ENCODE data around the gene CFAP57. TPM values are rescaled to one million over a fixed set of nuclear protein-coding genes. Genes with fewer than 3 reads are reported as not detected.

The CFAP57 gene
- total RNA-seq, 1 experiment from 2014 or later = 1.7 TPM

DNA sequence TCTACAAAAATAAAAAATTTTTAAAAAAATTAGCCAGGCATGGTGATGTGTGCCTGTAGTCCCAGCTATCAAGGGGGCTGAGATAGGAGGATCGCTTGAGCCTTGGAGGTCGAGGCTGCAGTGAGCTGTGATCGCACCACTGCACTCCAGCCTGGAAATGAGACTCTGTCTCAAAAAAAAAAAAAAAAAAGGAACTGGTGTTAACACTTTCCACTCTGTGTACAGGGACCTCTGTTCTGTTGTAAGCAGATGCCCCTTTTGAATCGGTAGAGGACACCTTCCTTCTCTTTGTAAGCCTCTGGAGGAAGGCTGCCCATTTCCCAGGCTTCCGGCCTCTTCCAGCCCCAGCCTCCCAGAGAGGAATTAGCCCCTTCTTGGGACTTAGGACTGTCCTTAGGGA lies 120.5 kb downstream of the CFAP57 start:
- Histone ChIP-seq H3K79me2 (ENCODE audit: low read depth) (no peaks in the 10 kb centered on the region), H3K4me3 (no peak overlapping the region), H2AFZ (no peak overlapping the region), H3K27me3 (ENCODE audit: insufficient read depth, low read depth) (no peaks in the 10 kb centered on the region), H3K4me2 (peak overlapping the region; percentile 54; the same call in 1 of the 2 replicates), H3K27ac (peak overlapping the region; percentile 73), H3K36me3 (ENCODE audit: low read depth) (no peaks in the 10 kb centered on the region), H3K4me1 (replicated peaks; ENCODE audit: insufficient read depth) (peaks cover 49% of the 10 kb centered on the region), H3K9me2 (ENCODE audit: insufficient read depth) (no peaks in the 10 kb centered on the region), H3K9me3 (ENCODE audit: insufficient read depth, low read depth) (no peaks in the 10 kb centered on the region), H3F3A (ENCODE audit: insufficient read depth, low read depth) (peaks cover 24% of the 10 kb centered on the region), H4K20me1 (ENCODE audit: insufficient read depth) (no peaks in the 10 kb centered on the region)
- no TSS peak for BruUV-seq (replicated peaks)
- ChIA-PET POLR2A (ENCODE audit: unreplicated experiment) (interaction anchor here (1.1 kb wide), 1 partner anchor 97 kb away, joined by 5 read pairs; no protein-coding TSS in a partner anchor), CTCF (no interaction called here)
- TF ChIP-seq, protein P1, sequence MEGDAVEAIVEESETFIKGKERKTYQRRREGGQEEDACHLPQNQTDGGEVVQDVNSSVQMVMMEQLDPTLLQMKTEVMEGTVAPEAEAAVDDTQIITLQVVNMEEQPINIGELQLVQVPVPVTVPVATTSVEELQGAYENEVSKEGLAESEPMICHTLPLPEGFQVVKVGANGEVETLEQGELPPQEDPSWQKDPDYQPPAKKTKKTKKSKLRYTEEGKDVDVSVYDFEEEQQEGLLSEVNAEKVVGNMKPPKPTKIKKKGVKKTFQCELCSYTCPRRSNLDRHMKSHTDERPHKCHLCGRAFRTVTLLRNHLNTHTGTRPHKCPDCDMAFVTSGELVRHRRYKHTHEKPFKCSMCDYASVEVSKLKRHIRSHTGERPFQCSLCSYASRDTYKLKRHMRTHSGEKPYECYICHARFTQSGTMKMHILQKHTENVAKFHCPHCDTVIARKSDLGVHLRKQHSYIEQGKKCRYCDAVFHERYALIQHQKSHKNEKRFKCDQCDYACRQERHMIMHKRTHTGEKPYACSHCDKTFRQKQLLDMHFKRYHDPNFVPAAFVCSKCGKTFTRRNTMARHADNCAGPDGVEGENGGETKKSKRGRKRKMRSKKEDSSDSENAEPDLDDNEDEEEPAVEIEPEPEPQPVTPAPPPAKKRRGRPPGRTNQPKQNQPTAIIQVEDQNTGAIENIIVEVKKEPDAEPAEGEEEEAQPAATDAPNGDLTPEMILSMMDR (conservative IDR thresholded peaks at IDR 0.05) = no peak
- no peak for TF ChIP-seq EZH2 (IDR thresholded peaks at IDR 0.05; ENCODE audit: low read depth)
- intact Hi-C loops (cut with micrococcal nuclease; ENCODE audit: unreplicated experiment) = no loop called here
- DNase-seq = no peak

DNA sequence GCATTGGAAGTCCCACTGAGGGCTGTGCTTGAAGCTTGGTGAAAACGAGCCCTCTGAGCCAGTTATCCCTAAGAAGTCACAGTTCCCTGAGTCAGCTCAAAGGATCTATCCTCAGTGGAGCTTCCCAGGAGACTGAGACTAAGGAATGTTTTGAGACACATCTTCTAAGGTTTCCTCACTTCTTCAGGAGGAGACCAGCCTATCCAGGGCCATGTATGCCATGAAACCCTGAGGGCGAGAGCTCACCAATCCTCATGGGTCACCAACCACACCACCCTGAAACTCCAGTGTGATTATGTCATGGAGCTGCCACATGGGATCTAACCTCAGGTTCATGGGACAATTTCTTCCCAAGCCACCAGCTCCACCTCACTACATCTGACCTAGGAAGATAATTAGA lies 121.0 kb downstream of the CFAP57 start:
- Histone ChIP-seq H3K9me2 (ENCODE audit: insufficient read depth) (no peaks in the 10 kb centered on the region), H2AFZ (no peak overlapping the region), H3K4me1 (replicated peaks; ENCODE audit: insufficient read depth) (peaks cover 49% of the 10 kb centered on the region), H3K27me3 (ENCODE audit: insufficient read depth, low read depth) (no peaks in the 10 kb centered on the region), H3K9me3 (ENCODE audit: insufficient read depth, low read depth) (no peaks in the 10 kb centered on the region), H3K27ac (peak overlapping the region; percentile 73), H3K79me2 (ENCODE audit: low read depth) (no peaks in the 10 kb centered on the region), H4K20me1 (ENCODE audit: insufficient read depth) (no peaks in the 10 kb centered on the region), H3F3A (ENCODE audit: insufficient read depth, low read depth) (peaks cover 24% of the 10 kb centered on the region), H3K4me2 (peak overlapping the region; percentile 54), H3K4me3 (no peak overlapping the region), H3K36me3 (ENCODE audit: low read depth) (no peaks in the 10 kb centered on the region)
- intact Hi-C loops (cut with micrococcal nuclease; ENCODE audit: unreplicated experiment) = no loop called here
- DNase-seq = peak; percentile 40 to 78
- ChIA-PET POLR2A (ENCODE audit: unreplicated experiment) (interaction anchor here (0.5 to 1.1 kb wide), 2 partner anchors 96 to 1923 kb away, joined by 5 to 8 read pairs; no protein-coding TSS in a partner anchor), CTCF (interaction anchor here (0.8 to 1.2 kb wide), 2 partner anchors 65 to 87 kb away, joined by 3 to 4 read pairs; no protein-coding TSS in a partner anchor)
- BruUV-seq (replicated peaks) = no TSS peak
- TF ChIP-seq EZH2 (IDR thresholded peaks at IDR 0.05; ENCODE audit: low read depth) = no peak

DNA sequence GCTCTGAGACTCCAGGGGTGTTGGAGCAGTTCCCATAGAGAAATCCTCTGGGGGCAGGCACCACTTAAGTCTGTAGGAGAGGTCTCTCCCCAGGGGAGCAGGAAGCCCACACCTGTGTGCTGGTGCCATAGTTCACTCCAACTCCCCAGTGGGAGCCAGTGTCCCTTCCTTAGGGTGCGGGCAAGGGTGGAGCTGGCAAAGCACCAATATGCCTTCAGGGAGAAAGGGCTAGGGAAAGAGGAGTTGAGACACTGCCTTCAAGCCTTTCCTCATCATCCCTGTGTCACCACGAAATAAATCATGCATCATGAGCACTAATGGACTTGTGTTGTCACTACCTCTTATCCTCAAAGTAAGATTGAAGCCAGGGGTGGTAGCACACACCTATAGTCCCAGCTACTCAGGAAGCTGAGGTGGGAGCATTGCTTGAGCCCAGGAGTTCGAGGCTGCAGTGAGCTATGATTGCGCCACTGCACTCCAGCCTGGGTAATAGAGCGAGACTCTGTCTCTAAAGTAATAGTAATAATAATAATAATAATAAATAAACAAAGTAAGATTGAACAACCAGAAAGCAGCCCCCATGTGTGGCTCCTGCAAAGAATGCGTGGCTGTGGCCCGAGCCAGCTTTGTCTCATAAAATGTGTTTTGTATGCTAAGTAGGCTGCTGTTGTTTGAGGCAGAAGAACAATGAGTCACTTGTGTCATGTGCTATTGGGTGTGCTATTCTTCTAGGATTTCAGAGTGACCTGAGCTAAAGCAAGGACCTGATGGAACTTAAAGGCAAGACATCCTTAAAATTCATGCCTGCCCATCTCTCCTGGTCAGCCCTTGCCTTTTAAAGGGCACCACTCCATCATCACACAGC lies 122.0 kb downstream of the CFAP57 start:
- ChIA-PET POLR2A (ENCODE audit: unreplicated experiment) (interaction anchor here (0.5 to 1.1 kb wide), 8 partner anchors 9 to 1924 kb away, joined by 3 to 8 read pairs (median 5); partner anchors contain the start of genes C1orf210, MED8 and SZT2), CTCF (interaction anchor here (0.8 to 1.2 kb wide), 3 partner anchors 8 to 87 kb away, joined by 3 to 6 read pairs (median 4); partner anchors contain the start of gene C1orf210)
- Histone ChIP-seq H3K9me2 (ENCODE audit: insufficient read depth) (no peaks in the 10 kb centered on the region), H3K4me1 (replicated peaks; ENCODE audit: insufficient read depth) (peaks cover 49% of the 10 kb centered on the region), H3K27ac (peak overlapping the region; percentile 73), H3F3A (ENCODE audit: insufficient read depth, low read depth) (peaks cover 24% of the 10 kb centered on the region), H3K27me3 (ENCODE audit: insufficient read depth, low read depth) (no peaks in the 10 kb centered on the region), H3K9me3 (ENCODE audit: insufficient read depth, low read depth) (no peaks in the 10 kb centered on the region), H2AFZ (no peak overlapping the region), H3K79me2 (ENCODE audit: low read depth) (no peaks in the 10 kb centered on the region), H4K20me1 (ENCODE audit: insufficient read depth) (no peaks in the 10 kb centered on the region), H3K4me3 (no peak overlapping the region), H3K4me2 (peak overlapping the region; percentile 54), H3K36me3 (ENCODE audit: low read depth) (no peaks in the 10 kb centered on the region)
- TF ChIP-seq EZH2 (IDR thresholded peaks at IDR 0.05; ENCODE audit: low read depth) = no peak
- TF ChIP-seq, protein P1 (conservative IDR thresholded peaks at IDR 0.05) = no peak
- no TSS peak for BruUV-seq (replicated peaks)
- DNase-seq = peak; percentile 72 to 83
- intact Hi-C loops (cut with micrococcal nuclease; ENCODE audit: unreplicated experiment) = no loop called here
